Measurements from ENCODE around the gene MIF.

GRCh38 chr22:23858484-23858815 lies 35.7 kb upstream of the MIF start:
- TF ChIP-seq POU6F1 (CRISPR knock-in tag; IDR thresholded peaks at IDR 0.05; ENCODE audit: borderline replicate concordance, low read depth) = no peak
- no peak for TF ChIP-seq GLIS3 (CRISPR knock-in tag; IDR thresholded peaks at IDR 0.05)
- no peak for TF ChIP-seq TCF4 (CRISPR knock-in tag; IDR thresholded peaks at IDR 0.05; ENCODE audit: borderline replicate concordance)
- TF ChIP-seq ZFP30 (CRISPR knock-in tag; IDR thresholded peaks at IDR 0.05) = no peak
- no peak for TF ChIP-seq ZNF70 (CRISPR knock-in tag; IDR thresholded peaks at IDR 0.05)
- TF ChIP-seq, protein P1, sequence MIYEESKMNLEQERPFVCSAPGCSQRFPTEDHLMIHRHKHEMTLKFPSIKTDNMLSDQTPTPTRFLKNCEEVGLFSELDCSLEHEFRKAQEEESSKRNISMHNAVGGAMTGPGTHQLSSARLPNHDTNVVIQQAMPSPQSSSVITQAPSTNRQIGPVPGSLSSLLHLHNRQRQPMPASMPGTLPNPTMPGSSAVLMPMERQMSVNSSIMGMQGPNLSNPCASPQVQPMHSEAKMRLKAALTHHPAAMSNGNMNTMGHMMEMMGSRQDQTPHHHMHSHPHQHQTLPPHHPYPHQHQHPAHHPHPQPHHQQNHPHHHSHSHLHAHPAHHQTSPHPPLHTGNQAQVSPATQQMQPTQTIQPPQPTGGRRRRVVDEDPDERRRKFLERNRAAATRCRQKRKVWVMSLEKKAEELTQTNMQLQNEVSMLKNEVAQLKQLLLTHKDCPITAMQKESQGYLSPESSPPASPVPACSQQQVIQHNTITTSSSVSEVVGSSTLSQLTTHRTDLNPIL (CRISPR knock-in tag; IDR thresholded peaks at IDR 0.05; ENCODE audit: low read depth) = no peak

Data from SK-N-SH treated with all-trans-retinoic acid at 6 μM for 48 hours (cell line).